ENCODE results near the gene IMPG2.
A peak's percentile ranks its signal among the peaks of the same experiment; 100 is the strongest.

Gene IMPG2

GRCh38 chr3:101266566-101266965 is 53.8 kb downstream of the IMPG2 start:
- H3K9me3 ChIP-seq, result no peaks in the 10 kb centered on the region
- no peaks in the 10 kb centered on the region for H3K36me3 ChIP-seq (replicated peaks)
- H3K4me1 ChIP-seq, result no peaks in the 10 kb centered on the region
- H3K4me3 ChIP-seq, result no peak overlapping the region
- DNase-seq (ENCODE audit: low spot score in 2 of 2), result no peak
- in situ Hi-C loops (cut with MboI; ENCODE audit: low sequenced_read_pairs), result no loop called here
- H3K27me3 ChIP-seq (ENCODE audit: low read depth), result no peaks in the 10 kb centered on the region; the same call in 1 of the 2 replicates

DNA sequence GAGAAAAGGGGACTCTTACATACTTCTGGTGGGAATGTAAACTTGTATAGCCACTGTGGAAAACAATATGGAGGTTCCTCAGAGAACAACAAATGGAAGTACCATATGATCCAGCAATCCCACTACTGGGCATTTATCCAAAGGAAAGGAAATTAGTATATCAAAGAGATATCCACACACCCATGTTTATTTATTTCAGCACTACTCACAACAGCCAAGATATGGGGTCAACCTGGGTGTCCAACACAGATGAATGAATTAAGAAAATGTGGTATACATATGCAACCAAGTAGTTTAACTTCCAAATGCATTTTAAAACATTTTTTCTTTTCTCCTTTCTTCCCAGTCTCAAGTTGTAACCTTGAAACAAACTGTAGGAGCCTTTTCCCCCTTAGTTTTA is 54.3 kb downstream of the IMPG2 start:
- in situ Hi-C loops (cut with MboI; ENCODE audit: low sequenced_read_pairs), result no loop called here
- H3K4me3 ChIP-seq, result no peak overlapping the region
- H3K36me3 ChIP-seq (replicated peaks), result no peaks in the 10 kb centered on the region
- H3K4me1 ChIP-seq, result no peaks in the 10 kb centered on the region
- no peaks in the 10 kb centered on the region for H3K9me3 ChIP-seq
- H3K27me3 ChIP-seq (ENCODE audit: low read depth), result no peaks in the 10 kb centered on the region; the same call in 1 of the 2 replicates
- DNase-seq (ENCODE audit: low spot score in 2 of 2), result no peak

GRCh38 chr3:101262393-101263240 is 57.8 kb downstream of the IMPG2 start:
- Histone ChIP-seq H3K9me3 (no peaks in the 10 kb centered on the region), H3K4me3 (no peak overlapping the region), H3K4me1 (no peaks in the 10 kb centered on the region), H3K27me3 (ENCODE audit: low read depth) (no peaks in the 10 kb centered on the region; the same call in 1 of the 2 replicates), H3K36me3 (replicated peaks) (no peaks in the 10 kb centered on the region)
- DNase-seq (ENCODE audit: low spot score in 2 of 2), result no peak
- in situ Hi-C loops (cut with MboI; ENCODE audit: low sequenced_read_pairs), result no loop called here

- in situ Hi-C loops (cut with MboI; ENCODE audit: low sequenced_read_pairs), result no loop called here
- H3K4me3 ChIP-seq, result no peak overlapping the region
- no peaks in the 10 kb centered on the region for H3K36me3 ChIP-seq (replicated peaks)
- no peaks in the 10 kb centered on the region; the same call in 1 of the 2 replicates for H3K27me3 ChIP-seq (ENCODE audit: low read depth)
- H3K4me1 ChIP-seq, result no peaks in the 10 kb centered on the region
- no peaks in the 10 kb centered on the region for H3K9me3 ChIP-seq
- no peak for DNase-seq (ENCODE audit: low spot score in 2 of 2)
Observed at GRCh38 chr3:101261506-101261905, 58.9 kb downstream of the IMPG2 start.

- in situ Hi-C loops (cut with MboI; ENCODE audit: low sequenced_read_pairs), result no loop called here
- no peaks in the 10 kb centered on the region for H3K9me3 ChIP-seq
- H3K36me3 ChIP-seq (replicated peaks), result no peaks in the 10 kb centered on the region
- no peak overlapping the region for H3K4me3 ChIP-seq
- H3K4me1 ChIP-seq, result no peaks in the 10 kb centered on the region
- no peaks in the 10 kb centered on the region; the same call in 1 of the 2 replicates for H3K27me3 ChIP-seq (ENCODE audit: low read depth)
- no peak for DNase-seq (ENCODE audit: low spot score in 2 of 2)
Observed at GRCh38 chr3:101259485-101260341, 60.7 kb downstream of the IMPG2 start.

DNA sequence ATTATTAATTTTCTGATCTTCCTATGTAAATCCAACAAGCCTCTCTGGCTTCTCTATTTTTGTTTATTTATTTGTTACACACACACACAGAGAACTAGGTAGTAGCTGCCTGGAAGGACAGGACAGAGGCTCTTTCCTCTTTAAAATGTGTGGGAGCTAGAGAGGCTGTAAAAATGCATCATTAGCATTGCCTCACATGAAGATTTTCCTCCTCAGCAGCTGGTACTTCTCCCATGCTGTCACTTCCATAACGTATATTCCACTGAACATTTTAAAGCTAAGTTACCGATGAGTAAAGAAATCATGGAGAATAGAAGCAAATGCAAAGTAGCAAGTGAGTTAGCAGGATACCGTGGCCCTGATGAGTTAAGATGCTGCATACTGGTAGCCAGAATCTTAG is 63.9 kb downstream of the IMPG2 start:
- in situ Hi-C loops (cut with MboI; ENCODE audit: low sequenced_read_pairs), result no loop called here

GRCh38 chr3:101255441-101255840 is 64.9 kb downstream of the IMPG2 start:
- no peaks in the 10 kb centered on the region for H3K36me3 ChIP-seq (replicated peaks)
- in situ Hi-C loops (cut with MboI; ENCODE audit: low sequenced_read_pairs), result no loop called here
- no peaks in the 10 kb centered on the region for H3K9me3 ChIP-seq
- no peak overlapping the region for H3K4me3 ChIP-seq
- H3K4me1 ChIP-seq, result peaks cover 5% of the 10 kb centered on the region
- DNase-seq (ENCODE audit: low spot score in 2 of 2), result no peak
- no peaks in the 10 kb centered on the region for H3K27me3 ChIP-seq (ENCODE audit: low read depth)

More for the DNA sequence above, 63.9 kb downstream of the IMPG2 start:
- no peak for DNase-seq (ENCODE audit: low spot score in 2 of 2)
- H3K9me3 ChIP-seq, result no peaks in the 10 kb centered on the region
- no peaks in the 10 kb centered on the region for H3K36me3 ChIP-seq (replicated peaks)
- H3K4me3 ChIP-seq, result no peak overlapping the region
- peaks cover 5% of the 10 kb centered on the region for H3K4me1 ChIP-seq
- no peaks in the 10 kb centered on the region for H3K27me3 ChIP-seq (ENCODE audit: low read depth)

GRCh38 chr3:101253396-101253795 is 67.0 kb downstream of the IMPG2 start:
- Histone ChIP-seq H3K4me1 (peaks cover 5% of the 10 kb centered on the region), H3K36me3 (replicated peaks) (no peaks in the 10 kb centered on the region), H3K4me3 (no peak overlapping the region), H3K27me3 (ENCODE audit: low read depth) (no peaks in the 10 kb centered on the region), H3K9me3 (no peaks in the 10 kb centered on the region)
- in situ Hi-C loops (cut with MboI; ENCODE audit: low sequenced_read_pairs), result no loop called here
- DNase-seq (ENCODE audit: low spot score in 2 of 2), result no peak

- Histone ChIP-seq H3K27me3 (ENCODE audit: low read depth) (no peaks in the 10 kb centered on the region), H3K36me3 (replicated peaks) (no peaks in the 10 kb centered on the region), H3K9me3 (no peaks in the 10 kb centered on the region), H3K4me3 (no peak overlapping the region), H3K4me1 (peaks cover 5% of the 10 kb centered on the region)
- in situ Hi-C loops (cut with MboI; ENCODE audit: low sequenced_read_pairs), result no loop called here
- peak in 1 of 2 experiments; percentile 33 for DNase-seq (ENCODE audit: low spot score in 2 of 2)
Observed at GRCh38 chr3:101252945-101253344, 67.4 kb downstream of the IMPG2 start.

DNA sequence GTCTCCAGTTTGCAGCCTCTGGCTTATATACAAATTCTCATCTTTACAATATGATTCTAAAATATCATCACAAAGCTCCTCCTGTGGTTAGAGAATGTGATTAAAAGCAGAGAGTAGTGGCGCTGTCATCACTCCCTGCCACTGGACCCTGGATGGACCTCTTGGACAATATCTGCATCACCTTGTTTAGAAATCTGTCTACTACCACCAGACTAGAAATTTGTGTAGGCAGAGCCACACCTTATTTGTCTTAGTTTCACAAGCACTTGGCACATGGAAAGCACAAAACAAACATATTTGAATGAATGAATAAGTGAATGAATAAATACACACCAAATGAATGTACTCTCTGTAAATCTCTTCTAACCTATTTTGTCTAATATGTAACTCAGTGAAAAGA is 68.1 kb downstream of the IMPG2 start:
- in situ Hi-C loops (cut with MboI; ENCODE audit: low sequenced_read_pairs), result no loop called here
- Histone ChIP-seq H3K27me3 (ENCODE audit: low read depth) (no peaks in the 10 kb centered on the region), H3K36me3 (replicated peaks) (no peaks in the 10 kb centered on the region), H3K4me1 (peaks cover 5% of the 10 kb centered on the region), H3K9me3 (no peaks in the 10 kb centered on the region), H3K4me3 (no peak overlapping the region)
- no peak for DNase-seq (ENCODE audit: low spot score in 2 of 2)

DNA sequence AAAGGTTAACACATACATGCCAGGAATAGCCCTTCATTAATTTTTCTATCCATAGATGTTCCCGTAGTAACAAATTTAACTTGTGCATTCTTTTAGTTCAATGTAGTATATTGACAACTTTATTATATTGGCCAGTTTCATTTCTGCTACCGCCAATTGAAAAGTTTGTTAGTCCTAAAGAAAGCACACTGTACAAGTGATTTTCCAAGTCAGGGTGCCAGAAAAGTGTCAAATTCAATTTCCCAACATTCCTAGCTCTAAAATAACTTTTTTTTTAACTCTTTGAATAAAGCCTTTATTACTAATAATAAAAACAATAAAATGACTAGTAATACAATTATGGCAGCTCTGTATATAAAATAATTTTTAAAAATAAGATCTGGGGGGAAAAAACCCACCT is 68.9 kb downstream of the IMPG2 start:
- peaks cover 5% of the 10 kb centered on the region for H3K4me1 ChIP-seq
- no peak overlapping the region for H3K4me3 ChIP-seq
- no peaks in the 10 kb centered on the region for H3K27me3 ChIP-seq (ENCODE audit: low read depth)
- in situ Hi-C loops (cut with MboI; ENCODE audit: low sequenced_read_pairs), result no loop called here
- no peaks in the 10 kb centered on the region for H3K9me3 ChIP-seq
- DNase-seq (ENCODE audit: low spot score in 2 of 2), result no peak
- H3K36me3 ChIP-seq (replicated peaks), result no peaks in the 10 kb centered on the region

DNA sequence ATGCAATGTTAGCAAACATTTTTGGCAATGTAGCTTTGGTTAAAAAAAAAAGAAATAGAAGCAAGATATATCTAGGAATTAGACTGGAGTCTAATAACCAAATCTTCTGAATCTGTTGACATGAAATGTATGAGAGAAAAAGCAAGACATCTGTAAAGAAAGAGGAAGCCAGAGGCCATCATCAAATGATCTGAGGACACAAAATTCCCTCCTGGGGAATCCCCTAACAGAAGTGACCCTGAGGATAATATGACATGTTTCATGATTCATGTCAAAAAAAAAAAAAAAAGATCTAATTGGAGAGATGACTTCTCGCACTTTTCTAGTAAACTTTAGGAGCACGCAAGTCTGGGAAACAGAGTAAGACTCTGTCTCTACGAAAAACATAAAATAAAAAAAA is 70.9 kb downstream of the IMPG2 start:
- no peaks in the 10 kb centered on the region for H3K36me3 ChIP-seq (replicated peaks)

GRCh38 chr3:101248736-101249135 is 71.6 kb downstream of the IMPG2 start:
- in situ Hi-C loops (cut with MboI; ENCODE audit: low sequenced_read_pairs), result no loop called here
- Histone ChIP-seq H3K27me3 (ENCODE audit: low read depth) (no peaks in the 10 kb centered on the region), H3K4me1 (peaks cover 5% of the 10 kb centered on the region), H3K9me3 (no peaks in the 10 kb centered on the region), H3K4me3 (no peak overlapping the region), H3K36me3 (replicated peaks) (no peaks in the 10 kb centered on the region)
- DNase-seq (ENCODE audit: low spot score in 2 of 2), result no peak

More for the DNA sequence above, 70.9 kb downstream of the IMPG2 start:
- no peaks in the 10 kb centered on the region for H3K9me3 ChIP-seq
- H3K4me1 ChIP-seq, result peaks cover 5% of the 10 kb centered on the region
- no peak overlapping the region for H3K4me3 ChIP-seq
- in situ Hi-C loops (cut with MboI; ENCODE audit: low sequenced_read_pairs), result no loop called here
- DNase-seq (ENCODE audit: low spot score in 2 of 2), result no peak
- no peaks in the 10 kb centered on the region for H3K27me3 ChIP-seq (ENCODE audit: low read depth)

GRCh38 chr3:101244212-101244575 is 76.2 kb downstream of the IMPG2 start:
- Histone ChIP-seq H3K4me3 (no peak overlapping the region), H3K27me3 (ENCODE audit: low read depth) (peaks cover 2% of the 10 kb centered on the region; the same call in 1 of the 2 replicates), H3K4me1 (no peaks in the 10 kb centered on the region), H3K36me3 (replicated peaks) (no peaks in the 10 kb centered on the region), H3K9me3 (no peaks in the 10 kb centered on the region)
- in situ Hi-C loops (cut with MboI; ENCODE audit: low sequenced_read_pairs), result no loop called here
- no peak for DNase-seq (ENCODE audit: low spot score in 2 of 2)
